HepG2 (cell line): ENCODE data around the gene GRK5. TPM values are rescaled to one million over a fixed set of nuclear protein-coding genes. Genes with fewer than 3 reads are reported as not detected.

Experiments
- ATAC-seq: fragments of 200-7000 bp; cut with Tn5 transposase; 3 replicates; pipeline ENCODE4 v1.9.1; 2020; ENCODE audit warnings: mild to moderate bottlenecking, moderate library complexity
- BruUV-seq: library from RNA; stranded (reverse); fragments of 400-500 nt; replicated peaks from 2 replicates; lab custom pipeline; 2021; lab: Mats Ljungman, UMichigan
- CTCF ChIA-PET: fragments of 300-600 bp; formaldehyde crosslinking; extraction: SDS; loops from one replicate; lab custom pipeline; 2021; ENCODE audit warnings: low total read pairs, inconsistent platforms, low intra/inter-chr PET ratio; lab: Yijun Ruan, JAX
- POLR2A ChIA-PET: fragments of 350-600 bp; sonication (Branson Sonifier 250); formaldehyde crosslinking; loops from one replicate; lab custom pipeline; 2020; ENCODE audit warnings: antibody characterized with exemption, inconsistent platforms; lab: Yijun Ruan, JAX
- DNase-seq: peaks from one replicate; pipeline ENCODE4 v3.0.0-alpha.2; 2015; ENCODE audit warnings: low spot score
- FAIRE-seq: peaks from 3 replicates; lab custom pipeline; 2011; peaks lifted over from hg19 to GRCh38; lab: Jason Lieb, UNC
- H2AFZ ChIP-seq: one replicate; pipeline ENCODE4 v1.6.1; 2011; ENCODE audit warnings: low read length, inconsistent platforms
- H3K27ac ChIP-seq: fragments of 300-600 bp; 3 replicates; pipeline ENCODE4 v1.8.0; 2011; ENCODE audit warnings: mixed run types, mild to moderate bottlenecking, mixed read lengths, low read length, inconsistent platforms; ENCODE audit not compliant: insufficient read depth; ENCODE audit errors: extremely low read length
- H3K27me3 ChIP-seq, 2 experiments: fragments of 200-600 bp in 1 of 2; 2 replicates in 1 of 2; 3 replicates in 1 of 2; pipeline versions ENCODE4 v1.6.0 to v1.8.0; 2011; ENCODE audit warnings: low read length in 2 of 2, mild to moderate bottlenecking in 2 of 2, moderate library complexity in 2 of 2, inconsistent platforms in 1 of 2; ENCODE audit not compliant: insufficient read depth in 2 of 2, control insufficient read depth in 1 of 2
- H3K36me3 ChIP-seq, 2 experiments: fragments of 200-600 bp in 1 of 2; replicated peaks in 1 of 2; 2 replicates in 1 of 2; 3 replicates in 1 of 2; pipeline versions ENCODE4 v1.5.1 to v1.8.0; 2011; ENCODE audit warnings: low read length in 2 of 2, inconsistent platforms in 1 of 2; ENCODE audit not compliant: insufficient read depth in 2 of 2, control insufficient read depth in 1 of 2
- H3K4me1 ChIP-seq: 2 replicates; pipeline ENCODE4 v1.5.1; 2012; ENCODE audit warnings: low read length, inconsistent platforms; ENCODE audit not compliant: insufficient read depth
- H3K4me2 ChIP-seq: 2 replicates; pipeline ENCODE4 v1.6.0; 2011; ENCODE audit warnings: low read depth, low read length, inconsistent platforms
- H3K4me3 ChIP-seq, 3 experiments: fragments of 200-600 bp in 1 of 3; sonication (generic), shearing (Covaris generic) in 1 of 3; replicated peaks in 1 of 3; 2 replicates each; pipeline ENCODE4 v1.5.1; 2011 to 2016; ENCODE audit warnings: low read length in 3 of 3, inconsistent platforms in 2 of 3, low read depth in 2 of 3, mild to moderate bottlenecking in 2 of 3, control low read depth in 1 of 3, mixed read lengths in 1 of 3; ENCODE audit not compliant: insufficient read depth in 1 of 3
- H3K79me2 ChIP-seq: one replicate; pipeline ENCODE4 v1.6.1; 2011; ENCODE audit warnings: low read length, inconsistent platforms; ENCODE audit not compliant: insufficient read depth
- H3K9ac ChIP-seq: 2 replicates; pipeline ENCODE4 v1.6.0; 2011; ENCODE audit warnings: mild to moderate bottlenecking, low read depth, low read length, inconsistent platforms; ENCODE audit not compliant: insufficient read depth
- H3K9me3 ChIP-seq: 2 replicates; pipeline ENCODE4 v1.5.1; 2012; ENCODE audit warnings: mild to moderate bottlenecking, low read length
- H4K20me1 ChIP-seq: 2 replicates; pipeline ENCODE4 v1.6.0; 2011; ENCODE audit warnings: inconsistent platforms, mild to moderate bottlenecking, low read length, moderate library complexity; ENCODE audit not compliant: insufficient read depth
- MEIS2 ChIP-seq: sonication (generic); formaldehyde crosslinking; IDR thresholded peaks from 2 replicates; pipeline ENCODE4 v1.9.0; 2021; ENCODE audit warnings: mild to moderate bottlenecking, missing genetic modification reagents
- NFKB2 ChIP-seq: sonication (generic); formaldehyde crosslinking; IDR thresholded peaks from 2 replicates; pipeline ENCODE4 v1.4.0; 2020; ENCODE audit warnings: missing genetic modification reagents, borderline replicate concordance
- ZNF75D ChIP-seq: sonication (generic); formaldehyde crosslinking; IDR thresholded peaks from 2 replicates; pipeline ENCODE4 v1.8.1; 2023; ENCODE audit warnings: missing genetic modification reagents, mild to moderate bottlenecking, borderline replicate concordance
- ZNF850 ChIP-seq: sonication (generic); formaldehyde crosslinking; conservative IDR thresholded peaks from 2 replicates; pipeline ENCODE4 v1.9.0; 2021; ENCODE audit warnings: mild to moderate bottlenecking, missing genetic modification reagents
- WGBS: methylation state at CpG from one replicate; pipeline ENCODE4 v1.1.6; 2017; ENCODE audit warnings: low lambda C conversion rate; 5-methylcytosine and 5-hydroxymethylcytosine counted together
- in situ Hi-C: cut with HindIII; loops from 2 replicates; pipeline ENCODE4 v1.10.0; 2017; ENCODE audit warnings: low pct_unique_long_range_greater_than_20kb; ENCODE audit not compliant: extremely low pct_ligation_motif_present
- intact Hi-C: fragments of 100-400 bp; cut with micrococcal nuclease; formaldehyde crosslinking; loops from one replicate; pipeline ENCODE4 v1.10.0; 2022; ENCODE audit not compliant: unreplicated experiment
- polyA plus RNA-seq, 8 experiments: library from polyadenylated mRNA; depleted of rRNA in 3 of 8; stranded (reverse) in 7 of 8; unstranded in 1 of 8; fragments of >200 nt; fragmentation: Illumina TruSeq in 4 of 8; extraction: Trizol in 4 of 8; gene quantifications; 2 replicates each; pipeline versions ENCODE4 v1.2.1 to v1.2.3, GENCODE V29; 2011 to 2016; ENCODE audit warnings: low read depth in 4 of 8, missing spikeins in 1 of 8, mixed read lengths in 1 of 8; ENCODE audit not compliant: insufficient read depth in 1 of 8
- total RNA-seq, 5 experiments: library from RNA; depleted of rRNA; stranded (reverse); fragments of >200 nt; fragmentation: Illumina TruSeq; extraction: Trizol; gene quantifications; 2 replicates each; pipeline ENCODE4 v1.2.3, GENCODE V29; 2016; ENCODE audit warnings: low read depth in 1 of 5
- TF ChIP-seq, protein P1 (sequence below): sonication (generic); formaldehyde crosslinking; IDR thresholded peaks from 2 replicates; pipeline ENCODE4 v1.9.0; 2021; ENCODE audit warnings: missing genetic modification reagents, mild to moderate bottlenecking, borderline replicate concordance

The GRK5 gene
- total and polyA plus RNA-seq, 2 of the 13 experiments (the other 11 are each of a cell fraction or from before 2014, with no cell fraction given) = 10.4 to 12.6 TPM

DNA sequence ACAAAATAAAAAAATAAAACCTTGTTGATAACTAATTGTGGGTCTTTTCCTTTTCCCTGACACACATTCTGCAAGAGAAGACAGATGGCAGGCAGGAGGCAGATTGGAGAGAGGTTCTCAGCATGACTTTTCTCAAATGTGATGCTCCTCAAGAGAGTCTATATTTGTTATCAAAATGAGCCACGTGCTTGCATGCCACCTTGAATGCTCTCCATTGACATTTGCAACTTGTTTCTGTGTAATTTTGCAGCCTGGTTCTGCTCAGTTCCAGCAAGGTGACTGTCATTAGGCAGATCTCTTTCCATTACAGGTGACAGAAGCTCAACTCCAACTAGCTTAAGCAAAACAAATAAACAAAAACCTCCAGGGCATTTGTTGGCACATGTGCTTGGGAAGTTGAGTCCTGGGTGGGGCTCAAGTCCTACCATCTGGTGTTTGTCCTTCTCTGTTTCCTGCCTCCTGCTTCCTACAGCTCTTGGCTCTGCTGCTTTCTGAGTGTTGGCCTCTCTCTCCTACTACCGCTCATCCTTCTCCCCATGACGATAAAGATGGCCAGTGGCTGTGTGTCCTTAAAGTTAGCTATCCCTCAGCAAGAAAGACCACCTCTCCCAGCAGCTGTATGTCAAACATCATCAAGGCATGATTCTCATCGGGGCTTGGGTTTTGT lies 56.7 kb downstream of the GRK5 start (continued):
- TF ChIP-seq ZNF75D (CRISPR knock-in tag) (no peak), ZNF850 (no peak)
- TF ChIP-seq, protein P1, sequence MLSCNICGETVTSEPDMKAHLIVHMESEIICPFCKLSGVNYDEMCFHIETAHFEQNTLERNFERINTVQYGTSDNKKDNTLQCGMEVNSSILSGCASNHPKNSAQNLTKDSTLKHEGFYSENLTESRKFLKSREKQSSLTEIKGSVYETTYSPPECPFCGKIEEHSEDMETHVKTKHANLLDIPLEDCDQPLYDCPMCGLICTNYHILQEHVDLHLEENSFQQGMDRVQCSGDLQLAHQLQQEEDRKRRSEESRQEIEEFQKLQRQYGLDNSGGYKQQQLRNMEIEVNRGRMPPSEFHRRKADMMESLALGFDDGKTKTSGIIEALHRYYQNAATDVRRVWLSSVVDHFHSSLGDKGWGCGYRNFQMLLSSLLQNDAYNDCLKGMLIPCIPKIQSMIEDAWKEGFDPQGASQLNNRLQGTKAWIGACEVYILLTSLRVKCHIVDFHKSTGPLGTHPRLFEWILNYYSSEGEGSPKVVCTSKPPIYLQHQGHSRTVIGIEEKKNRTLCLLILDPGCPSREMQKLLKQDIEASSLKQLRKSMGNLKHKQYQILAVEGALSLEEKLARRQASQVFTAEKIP (CRISPR knock-in tag) = no peak

DNA sequence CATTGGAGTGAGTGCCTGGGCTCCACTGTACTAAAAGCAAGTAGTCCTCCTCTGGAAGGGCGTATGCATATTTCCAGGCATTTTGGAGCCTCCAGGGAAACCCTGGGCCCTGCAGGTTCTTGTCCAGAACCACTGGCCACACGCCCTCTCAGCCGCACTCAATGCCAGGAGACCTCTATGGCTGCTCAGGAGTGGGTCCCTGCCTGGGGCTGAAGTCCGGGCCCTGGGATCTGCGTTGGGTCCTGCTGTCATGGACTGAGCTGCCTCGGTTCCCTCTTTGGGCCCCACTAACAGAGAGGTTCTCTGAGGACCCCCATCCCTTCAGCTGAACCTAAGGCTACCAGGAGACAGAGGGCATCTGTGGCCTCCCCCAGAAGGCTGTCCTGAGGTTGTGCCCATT lies 58.3 kb downstream of the GRK5 start:
- no peak for FAIRE-seq

More for the DNA sequence above, 58.3 kb downstream of the GRK5 start:
- no peak overlapping the region for H3K4me3 ChIP-seq
- 100% methylated on average over 5 of the region's 6 CpGs for whole genome bisulfite sequencing
- POLR2A ChIA-PET = no interaction called here
- ATAC-seq = no peak
- H3K27ac ChIP-seq = no peak overlapping the region
- in situ Hi-C loops (no loop called here), intact Hi-C loops (no loop called here)
- H3K27me3 ChIP-seq = no peaks in the 10 kb centered on the region
- no peaks in the 10 kb centered on the region for H3K36me3 ChIP-seq
- H3K79me2 ChIP-seq = peaks cover 2% of the 10 kb centered on the region
- no peak for DNase-seq
- no peak overlapping the region for H2AFZ ChIP-seq
- TF ChIP-seq MEIS2 (CRISPR knock-in tag) = no peak
- TF ChIP-seq NFKB2 (CRISPR knock-in tag) = no peak
- peaks cover 60% of the 10 kb centered on the region for H3K4me1 ChIP-seq
- CTCF ChIA-PET = no interaction called here
- no peaks in the 10 kb centered on the region for H3K9me3 ChIP-seq
- no TSS peak for BruUV-seq
- H3K9ac ChIP-seq = no peak overlapping the region
- H4K20me1 ChIP-seq = no peaks in the 10 kb centered on the region
- no peak overlapping the region for H3K4me2 ChIP-seq
